HUES64 (cell line): ENCODE data around the gene NOL6.

Experiments
- H3K27ac ChIP-seq: 2 replicates; pipeline ENCODE4 v1.7.0; 2013; ENCODE audit warnings: low read depth, low read length, inconsistent platforms
- H3K27me3 ChIP-seq: 2 replicates; pipeline ENCODE4 v1.6.1; 2013; ENCODE audit warnings: mild to moderate bottlenecking, low read length; ENCODE audit not compliant: insufficient read depth
- H3K36me3 ChIP-seq: 2 replicates; pipeline ENCODE4 v1.6.1; 2013; ENCODE audit warnings: mild to moderate bottlenecking, low read length; ENCODE audit not compliant: insufficient read depth
- H3K4me1 ChIP-seq: 2 replicates; pipeline ENCODE4 v1.6.1; 2013; ENCODE audit warnings: mild to moderate bottlenecking, low read length, moderate library complexity; ENCODE audit not compliant: insufficient read depth
- H3K4me3 ChIP-seq: 2 replicates; pipeline ENCODE4 v1.5.1; 2013; ENCODE audit warnings: mild to moderate bottlenecking, low read length, moderate library complexity
- H3K9ac ChIP-seq: 2 replicates; pipeline ENCODE4 v1.6.1; 2013; ENCODE audit warnings: mild to moderate bottlenecking, low read depth, low read length
- H3K9me3 ChIP-seq: 2 replicates; pipeline ENCODE4 v1.6.1; 2013; ENCODE audit warnings: low read depth, low read length; ENCODE audit not compliant: insufficient read depth
- WGBS: fragments of 150-250, 120-280 bp; methylation state at CpG from one replicate; pipeline ENCODE4 v1.1.7; 2013; ENCODE audit warnings: missing lambda C conversion rate; 5-methylcytosine and 5-hydroxymethylcytosine counted together

The NOL6 gene

GRCh38 chr9:33449715-33450114, 24.0 kb downstream of the NOL6 start:
- no peak overlapping the region for H3K9ac ChIP-seq
- no peaks in the 10 kb centered on the region for H3K36me3 ChIP-seq
- WGBS = 96% methylated on average over 5 of the region's 5 CpGs
- H3K4me1 ChIP-seq = peaks cover 9% of the 10 kb centered on the region; the same call in 1 of the 2 replicates
- H3K4me3 ChIP-seq = no peak overlapping the region
- H3K27ac ChIP-seq = no peak overlapping the region
- no peaks in the 10 kb centered on the region for H3K9me3 ChIP-seq
- peaks cover 23% of the 10 kb centered on the region for H3K27me3 ChIP-seq

- WGBS = 48% methylated on average over 20 of the region's 20 CpGs
- Histone ChIP-seq H3K9me3 (no peaks in the 10 kb centered on the region), H3K4me3 (peak overlapping the region; percentile 51), H3K27me3 (peaks cover 23% of the 10 kb centered on the region), H3K27ac (no peak overlapping the region), H3K36me3 (no peaks in the 10 kb centered on the region), H3K9ac (no peak overlapping the region), H3K4me1 (peaks cover 9% of the 10 kb centered on the region; the same call in 1 of the 2 replicates)
These were observed 25.7 kb downstream of the NOL6 start for GRCh38 chr9:33447799-33448553.

GRCh38 chr9:33446946-33447798, 26.6 kb downstream of the NOL6 start, which contains the start of gene AQP3:
Gene AQP3 (minus strand): TSS chr9:33447593. CDS start chr9:33447530, 63 bp downstream.
- no peaks in the 10 kb centered on the region for H3K36me3 ChIP-seq
- H3K9me3 ChIP-seq = no peaks in the 10 kb centered on the region
- no peak within 1 kb of the TSS for H3K9ac ChIP-seq
- H3K4me3 ChIP-seq = peak within 1 kb of the TSS; percentile 51
- peaks cover 23% of the 10 kb centered on the region for H3K27me3 ChIP-seq
- no peak within 1 kb of the TSS for H3K27ac ChIP-seq
- peaks cover 9% of the 10 kb centered on the region; the same call in 1 of the 2 replicates for H3K4me1 ChIP-seq
- WGBS = 2% methylated on average over 49 of the region's 50 CpGs

GRCh38 chr9:33446240-33446945, 27.3 kb downstream of the NOL6 start:
- Histone ChIP-seq H3K27ac (no peak overlapping the region), H3K4me1 (peaks cover 9% of the 10 kb centered on the region; the same call in 1 of the 2 replicates), H3K9me3 (no peaks in the 10 kb centered on the region), H3K27me3 (peaks cover 23% of the 10 kb centered on the region), H3K4me3 (peak overlapping the region; percentile 51), H3K36me3 (no peaks in the 10 kb centered on the region), H3K9ac (no peak overlapping the region)
- 52% methylated on average over 12 of the region's 12 CpGs for WGBS

GRCh38 chr9:33445389-33446239, 28.1 kb downstream of the NOL6 start:
- peaks cover 9% of the 10 kb centered on the region; the same call in 1 of the 2 replicates for H3K4me1 ChIP-seq
- H3K36me3 ChIP-seq = no peaks in the 10 kb centered on the region
- H3K9me3 ChIP-seq = no peaks in the 10 kb centered on the region
- 61% methylated on average over 10 of the region's 11 CpGs for WGBS
- no peak overlapping the region for H3K27ac ChIP-seq
- peaks cover 23% of the 10 kb centered on the region for H3K27me3 ChIP-seq
- H3K4me3 ChIP-seq = no peak overlapping the region
- no peak overlapping the region for H3K9ac ChIP-seq

GRCh38 chr9:33443464-33444154, 30.1 kb downstream of the NOL6 start:
- no peak overlapping the region for H3K27ac ChIP-seq
- no peaks in the 10 kb centered on the region for H3K36me3 ChIP-seq
- H3K9ac ChIP-seq = no peak overlapping the region
- H3K27me3 ChIP-seq = peaks cover 21% of the 10 kb centered on the region
- no peaks in the 10 kb centered on the region for H3K9me3 ChIP-seq
- 78% methylated on average over 10 of the region's 10 CpGs for WGBS
- H3K4me3 ChIP-seq = no peak overlapping the region
- peaks cover 9% of the 10 kb centered on the region; the same call in 1 of the 2 replicates for H3K4me1 ChIP-seq

GRCh38 chr9:33443047-33443446, 30.7 kb downstream of the NOL6 start:
- 87% methylated on average over 9 of the region's 9 CpGs for WGBS

GRCh38 chr9:33442125-33442524, 31.6 kb downstream of the NOL6 start:
- peaks cover 11% of the 10 kb centered on the region; the same call in 1 of the 2 replicates for H3K27me3 ChIP-seq
- H3K27ac ChIP-seq = no peak overlapping the region
- H3K9ac ChIP-seq = no peak overlapping the region
- no peaks in the 10 kb centered on the region for H3K36me3 ChIP-seq
- peaks cover 8% of the 10 kb centered on the region; the same call in 1 of the 2 replicates for H3K4me1 ChIP-seq
- no peaks in the 10 kb centered on the region for H3K9me3 ChIP-seq
- no peak overlapping the region for H3K4me3 ChIP-seq
- 94% methylated on average over 15 of the region's 15 CpGs for WGBS

More at GRCh38 chr9:33443047-33443446, 30.7 kb downstream of the NOL6 start:
- Histone ChIP-seq H3K36me3 (no peaks in the 10 kb centered on the region), H3K27me3 (peaks cover 15% of the 10 kb centered on the region), H3K27ac (no peak overlapping the region), H3K4me3 (no peak overlapping the region), H3K9me3 (no peaks in the 10 kb centered on the region), H3K9ac (no peak overlapping the region), H3K4me1 (peaks cover 9% of the 10 kb centered on the region; the same call in 1 of the 2 replicates)

- 100% methylated on average over 1 of the region's 1 CpG for WGBS
- Histone ChIP-seq H3K9ac (no peak overlapping the region), H3K4me1 (no peaks in the 10 kb centered on the region; the same call in 1 of the 2 replicates), H3K36me3 (no peaks in the 10 kb centered on the region), H3K9me3 (no peaks in the 10 kb centered on the region), H3K4me3 (no peak overlapping the region), H3K27me3 (no peaks in the 10 kb centered on the region), H3K27ac (no peak overlapping the region)
These were observed 33.1 kb downstream of the NOL6 start for GRCh38 chr9:33440609-33441008.

GRCh38 chr9:33440204-33440603, 33.5 kb downstream of the NOL6 start:
- no peak overlapping the region for H3K4me3 ChIP-seq
- 91% methylated on average over 7 of the region's 7 CpGs for WGBS
- no peaks in the 10 kb centered on the region for H3K4me1 ChIP-seq

More at GRCh38 chr9:33440204-33440603, 33.5 kb downstream of the NOL6 start:
- H3K9me3 ChIP-seq = no peaks in the 10 kb centered on the region
- H3K9ac ChIP-seq = no peak overlapping the region
- no peaks in the 10 kb centered on the region for H3K36me3 ChIP-seq
- no peaks in the 10 kb centered on the region for H3K27me3 ChIP-seq
- H3K27ac ChIP-seq = no peak overlapping the region
